ENCODE results near the gene ROBO1. TPM values are rescaled to one million over a fixed set of nuclear protein-coding genes. Genes with fewer than 3 reads are reported as not detected.

Gene ROBO1
- total RNA-seq, 1 experiment from 2014 or later: 32.2 TPM

- POLR2A ChIA-PET: no interaction called here
- no peaks in the 10 kb centered on the region for H3K9me3 Mint-ChIP-seq (ENCODE audit: unreplicated experiment)
These were observed 450.0 kb downstream of the ROBO1 start for GRCh38 chr3:79317551-79318518.

DNA sequence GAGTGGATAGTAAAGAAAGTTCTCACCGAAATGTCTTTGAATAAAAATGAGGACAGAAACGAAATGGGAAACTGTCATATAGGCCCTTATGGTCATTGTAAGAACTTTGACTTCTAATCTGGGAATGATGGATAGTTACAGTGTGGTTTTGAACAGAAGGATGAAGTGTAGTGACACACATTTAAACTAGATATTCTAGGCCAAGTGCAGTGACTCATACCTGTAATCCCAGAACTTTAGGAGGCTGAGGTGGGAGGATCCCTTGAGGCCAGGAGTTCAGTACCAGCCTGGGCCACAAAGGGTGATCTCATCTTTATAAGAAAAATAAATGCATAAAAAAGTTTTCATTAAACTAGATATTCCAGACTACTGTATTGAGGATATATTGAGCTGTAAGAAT is 452.8 kb downstream of the ROBO1 start:
- POLR2A ChIA-PET: no interaction called here
- no peak for TF ChIP-seq CTCF (IDR thresholded peaks at IDR 0.05; ENCODE audit: unreplicated experiment)
- peaks cover 74% of the 10 kb centered on the region for H3K27me3 Mint-ChIP-seq (ENCODE audit: insufficient read depth, unreplicated experiment)
- BruUV-seq (replicated peaks): no TSS peak
- H3K27ac Mint-ChIP-seq (ENCODE audit: low read depth, unreplicated experiment): no peak overlapping the region
- H3K9me3 Mint-ChIP-seq (ENCODE audit: unreplicated experiment): no peaks in the 10 kb centered on the region
- no peak for DNase-seq (ENCODE audit: unreplicated experiment)
- H3K36me3 Mint-ChIP-seq (ENCODE audit: insufficient read depth, unreplicated experiment): no peaks in the 10 kb centered on the region
- H3K4me1 Mint-ChIP-seq (ENCODE audit: insufficient read depth, unreplicated experiment): no peaks in the 10 kb centered on the region
- H3K4me3 Mint-ChIP-seq (ENCODE audit: unreplicated experiment): no peak overlapping the region
- CTCF ChIA-PET: interaction anchor here (0.5 kb wide), 1 partner anchor 201 kb away, joined by 3 read pairs; no protein-coding TSS in a partner anchor
- intact Hi-C loops (cut with micrococcal nuclease): no loop called here

More at GRCh38 chr3:79317551-79318518, 450.0 kb downstream of the ROBO1 start:
- BruUV-seq (replicated peaks): no TSS peak
- intact Hi-C loops (cut with micrococcal nuclease): no loop called here
- H3K4me3 Mint-ChIP-seq (ENCODE audit: unreplicated experiment): no peak overlapping the region
- no peak overlapping the region for H3K27ac Mint-ChIP-seq (ENCODE audit: low read depth, unreplicated experiment)
- peaks cover 68% of the 10 kb centered on the region for H3K27me3 Mint-ChIP-seq (ENCODE audit: insufficient read depth, unreplicated experiment)
- no peaks in the 10 kb centered on the region for H3K4me1 Mint-ChIP-seq (ENCODE audit: insufficient read depth, unreplicated experiment)
- H3K36me3 Mint-ChIP-seq (ENCODE audit: insufficient read depth, unreplicated experiment): no peaks in the 10 kb centered on the region
- no peak for TF ChIP-seq CTCF (IDR thresholded peaks at IDR 0.05; ENCODE audit: unreplicated experiment)
- CTCF ChIA-PET: no interaction called here
- DNase-seq (ENCODE audit: unreplicated experiment): no peak

- DNase-seq (ENCODE audit: unreplicated experiment): no peak
- H3K27me3 Mint-ChIP-seq (ENCODE audit: insufficient read depth, unreplicated experiment): peaks cover 77% of the 10 kb centered on the region
- ChIA-PET CTCF (interaction anchor here (0.5 kb wide), 1 partner anchor 201 kb away, joined by 3 read pairs; no protein-coding TSS in a partner anchor), POLR2A (no interaction called here)
- H3K27ac Mint-ChIP-seq (ENCODE audit: low read depth, unreplicated experiment): no peak overlapping the region
- BruUV-seq (replicated peaks): no TSS peak
- intact Hi-C loops (cut with micrococcal nuclease): no loop called here
- no peaks in the 10 kb centered on the region for H3K36me3 Mint-ChIP-seq (ENCODE audit: insufficient read depth, unreplicated experiment)
- H3K9me3 Mint-ChIP-seq (ENCODE audit: unreplicated experiment): no peaks in the 10 kb centered on the region
- no peak for TF ChIP-seq CTCF (IDR thresholded peaks at IDR 0.05; ENCODE audit: unreplicated experiment)
- no peak overlapping the region for H3K4me3 Mint-ChIP-seq (ENCODE audit: unreplicated experiment)
- no peaks in the 10 kb centered on the region for H3K4me1 Mint-ChIP-seq (ENCODE audit: insufficient read depth, unreplicated experiment)
These were observed 453.3 kb downstream of the ROBO1 start for GRCh38 chr3:79314544-79314943.

DNA sequence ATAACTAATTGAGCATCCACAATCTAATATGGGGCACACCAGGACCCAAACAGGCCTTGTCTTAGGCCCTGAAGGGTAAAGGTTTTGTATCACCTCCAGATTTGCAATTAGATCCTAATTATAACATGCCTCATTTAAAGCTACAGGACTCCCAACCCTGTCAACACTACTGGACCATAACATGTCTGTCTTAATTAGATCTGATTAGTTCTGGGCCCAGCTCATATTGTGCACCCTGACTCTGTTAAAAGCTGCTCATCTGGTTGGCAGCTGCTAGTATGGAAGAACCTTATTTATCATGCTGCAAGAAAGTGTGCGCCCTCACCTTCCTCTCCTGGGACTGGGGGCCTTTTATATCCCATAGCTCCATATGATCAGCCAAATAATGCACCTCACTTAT is 457.8 kb downstream of the ROBO1 start:
- no peak for TF ChIP-seq CTCF (IDR thresholded peaks at IDR 0.05; ENCODE audit: unreplicated experiment)
- H3K27me3 Mint-ChIP-seq (ENCODE audit: insufficient read depth, unreplicated experiment): peaks cover 77% of the 10 kb centered on the region
- ChIA-PET CTCF (interaction anchor here (0.5 kb wide), 1 partner anchor 900 kb away, joined by 3 read pairs; no protein-coding TSS in a partner anchor), POLR2A (no interaction called here)
- H3K9me3 Mint-ChIP-seq (ENCODE audit: unreplicated experiment): no peaks in the 10 kb centered on the region
- no peak overlapping the region for H3K4me3 Mint-ChIP-seq (ENCODE audit: unreplicated experiment)
- H3K27ac Mint-ChIP-seq (ENCODE audit: low read depth, unreplicated experiment): no peak overlapping the region
- H3K4me1 Mint-ChIP-seq (ENCODE audit: insufficient read depth, unreplicated experiment): no peaks in the 10 kb centered on the region
- DNase-seq (ENCODE audit: unreplicated experiment): no peak
- no TSS peak for BruUV-seq (replicated peaks)
- intact Hi-C loops (cut with micrococcal nuclease): no loop called here
- H3K36me3 Mint-ChIP-seq (ENCODE audit: insufficient read depth, unreplicated experiment): no peaks in the 10 kb centered on the region

Data from MCF 10A (cell line).